GM21423 (cell line): ENCODE measurements around the gene METTL16.
"Not testable (repeated sequence)": the region's sequence is repeated elsewhere in the genome, so short reads cannot be mapped to it uniquely, and the experiment has no call there.

ENCODE experiments used
- ATAC-seq: cut with Tn5 transposase; IDR thresholded peaks from one replicate; pipeline ENCODE4 v1.9.1; 2021; ENCODE audit warnings: mild to moderate bottlenecking, moderate library complexity; ENCODE audit not compliant: unreplicated experiment

METTL16 gene

GRCh38 chr17:2507015-2507414, 4.7 kb downstream of the METTL16 start:
- not testable (repeated sequence) for ATAC-seq

- no peak for ATAC-seq
Measured at GRCh38 chr17:2503627-2504026, 8.1 kb downstream of the METTL16 start.

GRCh38 chr17:2502871-2503580, 8.7 kb downstream of the METTL16 start:
- ATAC-seq = no peak

- no peak for ATAC-seq
Measured at GRCh38 chr17:2500446-2500845, 11.2 kb downstream of the METTL16 start.

GRCh38 chr17:2489286-2489685, 22.4 kb downstream of the METTL16 start:
- ATAC-seq = not testable (repeated sequence)

GRCh38 chr17:2487306-2487705, 24.4 kb downstream of the METTL16 start:
- ATAC-seq = no peak

- not testable (repeated sequence) for ATAC-seq
Measured at GRCh38 chr17:2486709-2487108, 25.0 kb downstream of the METTL16 start.

- ATAC-seq = no peak
Measured at GRCh38 chr17:2485970-2486369, 25.7 kb downstream of the METTL16 start.

GRCh38 chr17:2485543-2485942, 26.1 kb downstream of the METTL16 start:
- no peak for ATAC-seq

GRCh38 chr17:2484876-2485275, 26.8 kb downstream of the METTL16 start:
- no peak for ATAC-seq

GRCh38 chr17:2483084-2483483, 28.6 kb downstream of the METTL16 start:
- ATAC-seq = no peak

- no peak for ATAC-seq
Measured at GRCh38 chr17:2482218-2482617, 29.5 kb downstream of the METTL16 start.

- no peak for ATAC-seq
Measured at GRCh38 chr17:2481760-2482159, 29.9 kb downstream of the METTL16 start.

GRCh38 chr17:2478458-2478857, 33.2 kb downstream of the METTL16 start:
- ATAC-seq = no peak

GRCh38 chr17:2475056-2475455, 36.6 kb downstream of the METTL16 start:
- ATAC-seq = no peak

- no peak for ATAC-seq
Measured at GRCh38 chr17:2474371-2474770, 37.3 kb downstream of the METTL16 start.

- no peak for ATAC-seq
Measured at GRCh38 chr17:2468270-2468669, 43.4 kb downstream of the METTL16 start.

- ATAC-seq = no peak
Measured at GRCh38 chr17:2466931-2467330, 44.8 kb downstream of the METTL16 start.

- no peak for ATAC-seq
Measured at GRCh38 chr17:2462481-2462880, 49.2 kb downstream of the METTL16 start.

GRCh38 chr17:2459917-2460271, 51.8 kb downstream of the METTL16 start:
- no peak for ATAC-seq

GRCh38 chr17:2457913-2458312, 53.8 kb downstream of the METTL16 start:
- no peak for ATAC-seq

GRCh38 chr17:2456475-2456874, 55.2 kb downstream of the METTL16 start:
- ATAC-seq = no peak

- no peak for ATAC-seq
Measured at GRCh38 chr17:2455956-2456355, 55.7 kb downstream of the METTL16 start.
